Suprapubic skin (tissue), 3 donors: ENCODE data around the gene LCN12.

Source experiments
- CTCF ChIP-seq, 2 donors: fragments of 200-600 bp in 1 of 2; fragments of 450-650 bp in 1 of 2; sonication (generic) in 1 of 2; IDR thresholded peaks; one replicate each; pipeline ENCODE4 v1.5.1; 2016 to 2019; ENCODE audit warnings: antibody characterized with exemption in 2 of 2, mild to moderate bottlenecking in 1 of 2, moderate library complexity in 1 of 2
- POLR2A ChIP-seq, 2 donors: fragments of 450-650 bp; IDR thresholded peaks; one replicate each; pipeline ENCODE4 v1.6.1; 2017; ENCODE audit warnings: antibody characterized with exemption in 2 of 2, mild to moderate bottlenecking in 2 of 2, moderate library complexity in 2 of 2

GRCh38 chr9:136943291-136944211 lies 8.5 kb upstream of the LCN12 start:
- TF ChIP-seq CTCF (IDR thresholded peaks at IDR 0.05) (no peak), POLR2A (IDR thresholded peaks at IDR 0.05) (no peak)
